Breast epithelium (tissue), 3 donors: ENCODE results near the gene TNFSF15.

Source experiments
- CTCF ChIP-seq, 3 donors: fragments of 450-650 bp; IDR thresholded peaks; one replicate each; pipeline ENCODE4 v1.5.1; 2016 to 2017; ENCODE audit warnings: antibody characterized with exemption in 3 of 3, mild to moderate bottlenecking in 3 of 3, moderate library complexity in 3 of 3
- POLR2A ChIP-seq: fragments of 450-650 bp; IDR thresholded peaks from one replicate; pipeline ENCODE4 v1.6.1; 2016; ENCODE audit warnings: antibody characterized with exemption, mild to moderate bottlenecking, moderate library complexity
- POLR2AphosphoS5 ChIP-seq, 3 donors: sonication (generic); formaldehyde crosslinking; IDR thresholded peaks; one replicate each; pipeline ENCODE4 v1.6.1; 2017; ENCODE audit warnings: antibody characterized with exemption in 3 of 3

GRCh38 chr9:114737118-114737517 lies 68.7 kb downstream of the TNFSF15 start:
- TF ChIP-seq CTCF (IDR thresholded peaks at IDR 0.05), result no peak
- no peak for TF ChIP-seq POLR2A
- no peak for TF ChIP-seq POLR2AphosphoS5 (IDR thresholded peaks at IDR 0.05)
